ENCODE measurements around the gene ATXN2.
"Not testable (repeated sequence)": the region's sequence is repeated elsewhere in the genome, so short reads cannot be mapped to it uniquely, and the experiment has no call there.

Gene ATXN2

GRCh38 chr12:111467857-111468241, 131.3 kb downstream of the ATXN2 start:
- no peak for TF ChIP-seq CTCF (IDR thresholded peaks at IDR 0.05; ENCODE audit: low read length, missing control alignments)
- DNase-seq (ENCODE audit: low read depth), result no peak
- H3K4me3 ChIP-seq (replicated peaks; ENCODE audit: low read depth, low read length), result no peak overlapping the region

GRCh38 chr12:111467092-111467856, 131.8 kb downstream of the ATXN2 start:
- TF ChIP-seq CTCF (IDR thresholded peaks at IDR 0.05; ENCODE audit: low read length, missing control alignments), result no peak
- DNase-seq (ENCODE audit: low read depth), result peak; percentile 32
- no peak overlapping the region for H3K4me3 ChIP-seq (replicated peaks; ENCODE audit: low read depth, low read length)

GRCh38 chr12:111462210-111462769, 136.8 kb downstream of the ATXN2 start:
- no peak overlapping the region for H3K4me3 ChIP-seq (replicated peaks; ENCODE audit: low read depth, low read length)
- TF ChIP-seq CTCF (IDR thresholded peaks at IDR 0.05; ENCODE audit: low read length, missing control alignments), result no peak
- DNase-seq (ENCODE audit: low read depth), result no peak

GRCh38 chr12:111460111-111460510, 139.0 kb downstream of the ATXN2 start:
- DNase-seq (ENCODE audit: low read depth); H3K4me3 ChIP-seq (replicated peaks; ENCODE audit: low read depth, low read length): not testable (repeated sequence)

GRCh38 chr12:111458546-111459172, 140.5 kb downstream of the ATXN2 start:
- no peak for TF ChIP-seq CTCF (IDR thresholded peaks at IDR 0.05; ENCODE audit: low read length, missing control alignments)
- H3K4me3 ChIP-seq (replicated peaks; ENCODE audit: low read depth, low read length), result no peak overlapping the region
- no peak for DNase-seq (ENCODE audit: low read depth)

GRCh38 chr12:111457577-111457976, 141.5 kb downstream of the ATXN2 start:
- no peak for DNase-seq (ENCODE audit: low read depth)
- H3K4me3 ChIP-seq (replicated peaks; ENCODE audit: low read depth, low read length), result no peak overlapping the region
- no peak for TF ChIP-seq CTCF (IDR thresholded peaks at IDR 0.05; ENCODE audit: low read length, missing control alignments)

- no peak overlapping the region for H3K4me3 ChIP-seq (replicated peaks; ENCODE audit: low read depth, low read length)
- no peak for DNase-seq (ENCODE audit: low read depth)
- TF ChIP-seq CTCF (IDR thresholded peaks at IDR 0.05; ENCODE audit: low read length, missing control alignments), result no peak
These were observed 142.0 kb downstream of the ATXN2 start for GRCh38 chr12:111457071-111457470.
